DLD1 (cell line): ENCODE results near the gene ZDHHC11.
"Not testable (repeated sequence)": the region's sequence is repeated elsewhere in the genome, so short reads cannot be mapped to it uniquely, and the experiment has no call there.

Experiments used
- in situ Hi-C: cut with HindIII; loops from 2 replicates; pipeline ENCODE4 v1.10.0; 2017; ENCODE audit warnings: low sequenced_read_pairs

The ZDHHC11 gene

GRCh38 chr5:763998-764781 is 86.6 kb downstream of the ZDHHC11 start:
- in situ Hi-C loops: no loop called here

GRCh38 chr5:763397-763796 is 87.4 kb downstream of the ZDHHC11 start:
- in situ Hi-C loops: no loop called here

GRCh38 chr5:762996-763395 is 87.8 kb downstream of the ZDHHC11 start:
- in situ Hi-C loops: not testable (repeated sequence)

DNA sequence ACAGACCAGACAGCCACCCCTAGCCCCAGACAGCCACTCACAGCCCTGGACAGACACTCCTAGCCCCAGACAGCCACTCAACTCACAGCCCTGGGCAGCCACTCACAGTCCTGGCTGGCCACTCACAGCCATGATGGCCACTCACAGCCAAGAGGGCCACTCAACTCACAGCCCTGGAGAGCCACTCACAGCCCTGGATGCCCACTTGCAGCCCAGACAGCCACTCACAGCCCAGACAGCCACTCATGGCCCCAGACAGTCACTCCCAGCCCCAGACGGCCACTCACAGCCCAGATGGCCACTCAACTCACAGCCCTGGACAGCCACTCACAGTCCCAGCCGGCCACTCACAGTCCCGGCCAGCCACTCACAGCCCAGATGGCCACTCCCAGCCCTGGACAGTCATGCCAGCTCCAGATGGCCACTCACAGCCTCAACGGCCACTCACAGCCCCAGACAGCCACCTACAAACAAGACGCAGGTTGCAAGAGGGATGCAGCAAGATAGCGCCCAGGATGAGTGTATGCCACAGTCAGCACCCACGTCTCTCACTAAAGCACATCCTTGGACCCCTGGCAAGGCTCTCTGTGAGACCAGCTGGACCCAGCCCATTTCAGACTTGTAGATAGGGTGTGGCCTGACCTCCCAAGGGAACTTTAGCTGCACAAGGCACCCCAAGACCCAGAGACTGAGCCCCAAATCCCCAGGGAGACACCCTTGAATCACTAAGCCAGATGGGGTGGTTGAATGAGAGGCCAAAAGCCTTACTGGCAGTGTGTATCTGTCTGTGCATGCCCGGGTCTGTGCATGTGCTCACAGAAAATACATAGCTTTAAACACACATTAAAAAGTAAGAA is 88.7 kb downstream of the ZDHHC11 start:
- in situ Hi-C loops: no loop called here

GRCh38 chr5:761059-761771 is 89.6 kb downstream of the ZDHHC11 start:
- in situ Hi-C loops: no loop called here

DNA sequence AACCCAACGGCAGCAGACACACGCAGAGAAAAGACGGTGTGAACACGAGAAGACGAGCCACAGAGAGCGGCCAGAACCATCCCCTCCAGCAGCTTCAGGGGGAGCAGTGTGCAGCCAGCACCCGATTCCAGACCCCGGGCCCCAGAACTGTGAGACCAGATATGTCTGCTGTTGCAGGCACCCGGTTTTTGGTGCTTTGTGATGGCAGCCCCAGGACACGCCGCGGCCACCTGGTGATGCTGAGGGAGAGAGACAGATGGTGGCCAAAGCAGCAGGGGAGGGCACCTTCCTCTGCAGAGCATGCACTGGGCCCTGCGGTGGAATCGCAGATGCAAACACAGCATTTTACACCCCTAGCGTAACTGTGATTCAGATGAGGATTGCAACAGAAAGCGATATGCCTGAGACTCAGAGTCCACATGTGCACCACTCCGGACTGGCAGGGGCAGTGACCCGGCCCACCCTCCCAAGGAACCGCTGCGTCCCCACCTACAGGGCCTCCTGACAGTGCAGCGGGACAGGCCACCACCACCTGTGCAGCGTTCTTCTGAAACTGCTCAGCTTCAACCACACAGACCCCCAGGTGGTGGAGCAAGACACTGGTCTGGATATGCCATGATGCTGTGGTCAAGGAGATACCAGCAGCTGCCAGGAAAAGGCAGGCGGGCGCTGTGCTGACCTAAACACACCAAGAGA is 90.3 kb downstream of the ZDHHC11 start:
- in situ Hi-C loops: no loop called here

GRCh38 chr5:759781-760362 is 90.9 kb downstream of the ZDHHC11 start:
- in situ Hi-C loops: no loop called here

DNA sequence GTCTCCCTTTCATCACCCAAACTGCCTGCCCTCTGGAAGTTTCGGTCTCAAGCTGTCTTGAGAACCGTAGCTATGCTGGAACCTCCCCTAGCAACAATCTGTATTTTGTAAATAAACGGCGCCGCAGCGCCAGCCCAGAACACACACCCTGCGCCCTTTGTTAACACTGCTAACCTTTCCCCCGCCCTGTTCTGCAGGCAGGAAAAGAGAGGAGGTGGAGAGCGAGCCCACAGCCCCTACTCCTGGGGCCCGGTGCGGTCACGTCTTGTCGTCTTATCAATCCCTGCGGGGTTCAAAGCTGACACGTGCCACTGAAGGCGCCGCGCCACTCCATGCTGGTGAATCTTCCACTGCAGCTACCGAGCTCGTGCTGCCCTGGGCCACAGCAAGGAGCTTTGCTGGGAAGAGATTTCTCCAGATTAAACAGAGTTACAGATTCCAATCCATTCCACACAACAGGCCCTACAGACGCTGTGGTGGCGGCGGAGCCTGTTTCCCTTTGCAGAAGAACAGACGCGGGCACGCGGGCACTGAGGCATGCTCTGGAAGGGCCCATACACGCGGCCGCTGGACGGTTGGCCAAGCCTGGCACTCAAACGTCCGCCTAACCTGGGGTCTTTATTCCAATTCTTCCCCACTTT is 91.6 kb downstream of the ZDHHC11 start:
- in situ Hi-C loops: no loop called here

- in situ Hi-C loops: no loop called here
These were observed 92.1 kb downstream of the ZDHHC11 start for GRCh38 chr5:758698-759053.

- in situ Hi-C loops: no loop called here
These were observed 92.7 kb downstream of the ZDHHC11 start for GRCh38 chr5:757931-758697.

DNA sequence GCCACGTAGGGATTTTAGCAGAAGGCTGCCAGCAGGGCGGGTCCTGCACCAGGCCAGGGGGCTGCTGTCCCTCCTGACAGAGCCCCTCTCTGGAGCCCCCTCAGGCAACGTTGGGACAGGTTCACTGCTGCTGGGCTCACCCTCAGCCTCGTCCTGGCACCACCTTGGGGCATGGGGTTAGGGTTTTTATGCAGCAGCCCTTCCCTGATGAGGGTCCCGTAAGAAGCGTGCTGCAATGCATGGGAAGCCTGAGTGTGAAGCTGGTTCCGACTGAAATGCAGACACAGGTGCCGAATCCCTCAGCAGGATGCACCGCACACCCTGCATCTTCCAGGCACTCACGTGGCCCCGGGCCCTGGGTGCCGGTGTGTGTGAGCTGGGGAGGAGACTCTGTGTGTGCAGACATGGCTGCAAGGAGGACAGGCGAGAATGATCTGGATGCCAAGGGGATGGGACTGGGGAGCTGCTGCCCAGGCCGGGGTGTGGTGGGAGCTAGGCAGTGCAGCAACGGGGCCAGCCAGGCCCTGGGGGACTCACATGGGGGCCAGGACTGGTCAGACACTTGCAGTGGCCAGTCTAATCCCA is 93.3 kb downstream of the ZDHHC11 start:
- in situ Hi-C loops: no loop called here

- in situ Hi-C loops: no loop called here
These were observed 93.9 kb downstream of the ZDHHC11 start for GRCh38 chr5:756865-757345.

- in situ Hi-C loops: no loop called here
These were observed 94.6 kb downstream of the ZDHHC11 start for GRCh38 chr5:756171-756570.

DNA sequence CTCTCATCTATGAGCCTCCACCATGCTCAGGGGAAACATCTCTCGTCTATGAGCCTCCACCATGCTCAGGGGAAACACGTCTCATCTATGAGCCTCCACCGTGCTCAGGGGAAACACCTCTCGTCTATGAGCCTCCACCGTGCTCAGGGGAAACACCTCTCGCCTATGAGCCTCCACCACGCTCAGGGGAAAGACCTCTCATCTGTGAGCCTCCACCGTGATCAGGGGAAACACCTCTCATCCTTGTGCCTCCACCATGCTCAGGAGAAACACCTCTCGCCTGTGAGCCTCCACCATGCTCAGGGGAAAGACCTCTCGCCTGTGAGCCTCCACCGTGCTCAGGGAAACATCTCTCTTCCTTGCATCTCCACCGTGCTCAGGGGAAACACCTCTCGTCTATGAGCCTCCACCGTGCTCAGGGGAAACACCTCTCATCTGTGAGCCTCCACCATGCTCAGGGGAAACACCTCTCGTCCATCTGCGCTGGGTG is 96.6 kb downstream of the ZDHHC11 start:
- in situ Hi-C loops: not testable (repeated sequence)

DNA sequence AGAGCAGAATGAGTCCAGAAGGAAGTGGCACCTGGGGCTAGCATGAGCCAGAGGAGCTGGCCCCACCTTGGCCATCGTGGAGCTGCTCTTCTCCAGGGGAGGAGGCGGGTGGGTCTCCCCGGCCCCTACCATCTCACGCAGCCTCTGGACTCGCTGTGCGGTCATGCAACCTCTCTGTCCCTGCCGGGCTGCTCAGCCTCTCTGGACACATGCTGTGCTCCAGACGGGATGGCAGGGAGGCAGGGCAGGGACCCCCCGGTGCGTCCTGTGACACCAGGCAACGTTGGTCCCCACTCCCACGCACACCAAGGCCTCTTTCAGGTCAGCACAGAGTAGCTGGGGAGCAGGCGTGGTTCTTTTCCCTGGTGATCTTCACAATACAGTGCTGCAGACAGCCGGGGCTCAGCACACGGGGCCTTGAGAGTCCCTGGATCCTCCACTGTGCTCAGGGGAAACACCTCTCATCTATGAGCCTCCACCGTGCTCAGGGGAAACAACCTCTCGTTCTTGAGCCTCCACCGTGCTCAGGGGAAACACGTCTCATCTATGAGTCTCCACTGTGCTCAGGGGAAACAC is 97.1 kb downstream of the ZDHHC11 start:
- in situ Hi-C loops: not testable (repeated sequence)

DNA sequence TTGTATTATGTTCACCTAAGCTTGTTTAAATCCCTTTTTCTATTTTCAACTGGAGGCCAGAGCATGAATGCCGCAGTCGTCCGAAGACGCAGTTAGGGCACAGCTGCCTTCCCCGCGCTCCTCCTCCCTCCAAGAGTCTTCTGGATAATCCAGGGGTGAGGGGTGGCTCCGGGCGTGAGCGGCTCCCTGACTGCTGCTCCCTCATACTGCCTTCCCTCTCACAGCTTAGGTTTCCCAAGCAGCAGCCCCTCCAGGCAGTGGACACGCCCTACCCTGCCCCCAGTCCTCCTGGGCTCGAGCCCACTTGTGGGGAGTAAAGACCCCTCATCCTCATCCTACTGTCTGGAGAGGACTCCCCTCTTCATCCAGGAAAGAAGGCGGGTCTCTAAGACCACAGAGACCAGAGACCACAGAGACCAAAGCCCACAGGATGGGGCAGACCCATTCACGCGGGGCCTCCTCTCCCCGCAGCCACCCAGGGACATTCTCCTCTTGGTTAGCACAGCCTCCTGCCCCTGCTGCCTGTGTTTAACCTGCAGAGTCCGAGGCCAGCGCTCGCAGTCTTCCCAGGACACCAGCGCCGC is 98.2 kb downstream of the ZDHHC11 start:
- in situ Hi-C loops: not testable (repeated sequence)

DNA sequence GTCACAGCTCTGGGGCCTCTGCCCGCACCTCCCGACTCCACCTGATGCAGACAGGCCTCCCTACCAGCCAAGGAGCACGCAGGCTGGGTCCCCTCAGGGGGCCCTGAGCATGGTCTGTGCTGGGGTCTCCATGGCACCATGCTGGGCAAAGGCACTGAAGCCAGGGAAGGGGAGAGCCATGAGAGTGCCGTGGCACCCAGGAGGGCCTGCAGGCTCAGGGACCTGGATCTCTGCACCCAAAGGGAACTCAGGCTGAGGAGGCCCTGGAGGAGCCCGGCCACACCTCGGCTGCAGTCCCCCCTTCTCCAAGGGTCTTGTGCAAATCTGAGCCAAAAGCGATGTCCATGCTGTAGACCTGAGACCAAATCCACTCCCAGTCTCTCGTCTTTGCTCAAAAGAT is 98.8 kb downstream of the ZDHHC11 start:
- in situ Hi-C loops: not testable (repeated sequence)

GRCh38 chr5:751496-751895 is 99.3 kb downstream of the ZDHHC11 start:
- in situ Hi-C loops: no loop called here
